Stimulated activated CD4-positive, alpha-beta T cell treated with anti-CD3 and anti-CD28 coated beads, Interleukin-15, amount 100 ng/mL, for 48 hours (primary cell): ENCODE results near the gene PRPF38B.
"Not testable (repeated sequence)": the region's sequence is repeated elsewhere in the genome, so short reads cannot be mapped to it uniquely, and the experiment has no call there.

Experiments
- DNase-seq, 2 donors: peaks; one replicate each; pipeline ENCODE4 v3.0.0-alpha.2; 2020; ENCODE audit warnings: low read depth in 2 of 2

Gene PRPF38B

DNA sequence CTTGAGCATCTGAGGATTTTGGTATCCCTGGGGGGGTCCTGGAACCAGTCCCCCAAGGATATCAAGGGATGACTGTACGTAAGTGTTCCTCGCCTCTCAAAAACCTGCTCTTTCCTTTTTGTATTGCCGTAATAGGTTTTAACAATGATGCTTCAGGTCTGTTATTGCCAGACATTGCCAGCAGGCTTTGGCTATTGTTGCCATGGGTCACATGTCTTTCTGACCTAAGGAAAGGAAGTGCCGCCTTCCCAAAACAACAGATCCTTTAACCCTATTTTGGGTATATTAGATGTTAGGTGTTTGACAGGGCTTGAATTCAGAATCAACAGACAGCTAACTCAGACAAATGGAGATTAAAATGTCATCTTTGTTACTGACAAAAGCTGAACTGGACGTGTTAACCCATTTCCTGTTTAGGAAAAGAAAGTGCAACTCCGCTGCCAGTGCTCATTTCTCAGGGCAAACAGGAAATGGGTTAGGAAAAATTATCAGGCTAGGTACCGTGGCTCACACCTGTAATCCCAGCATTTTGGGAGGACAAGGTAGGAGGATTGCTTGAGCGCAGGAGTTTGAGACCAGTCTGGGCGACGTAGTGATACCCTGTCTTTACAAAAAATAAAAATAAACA, 12.4 kb upstream of the PRPF38B start:
- DNase-seq = no peak

DNA sequence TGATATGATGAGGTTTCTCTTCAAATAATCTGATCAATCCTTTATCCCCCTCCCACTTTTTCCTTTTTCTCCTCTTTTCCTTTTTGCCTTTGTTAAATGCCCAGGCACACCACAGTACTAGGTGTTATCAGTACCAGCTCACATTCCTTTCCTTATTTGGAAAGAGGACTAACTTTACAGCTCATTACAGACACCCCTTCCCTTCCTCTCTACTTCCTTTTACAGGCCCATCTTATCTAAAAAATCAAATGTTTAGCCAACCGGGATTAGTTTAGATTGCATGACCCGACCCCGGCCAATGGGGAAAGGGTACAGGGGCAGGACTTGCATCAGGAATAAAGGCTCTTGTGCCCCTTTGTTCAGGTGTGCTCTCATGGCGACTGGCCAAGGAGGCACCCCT, 10.4 kb upstream of the PRPF38B start:
- not testable (repeated sequence) for DNase-seq

- DNase-seq = no peak
Measured at GRCh38 chr1:108685529-108685928, 6.6 kb upstream of the PRPF38B start.

DNA sequence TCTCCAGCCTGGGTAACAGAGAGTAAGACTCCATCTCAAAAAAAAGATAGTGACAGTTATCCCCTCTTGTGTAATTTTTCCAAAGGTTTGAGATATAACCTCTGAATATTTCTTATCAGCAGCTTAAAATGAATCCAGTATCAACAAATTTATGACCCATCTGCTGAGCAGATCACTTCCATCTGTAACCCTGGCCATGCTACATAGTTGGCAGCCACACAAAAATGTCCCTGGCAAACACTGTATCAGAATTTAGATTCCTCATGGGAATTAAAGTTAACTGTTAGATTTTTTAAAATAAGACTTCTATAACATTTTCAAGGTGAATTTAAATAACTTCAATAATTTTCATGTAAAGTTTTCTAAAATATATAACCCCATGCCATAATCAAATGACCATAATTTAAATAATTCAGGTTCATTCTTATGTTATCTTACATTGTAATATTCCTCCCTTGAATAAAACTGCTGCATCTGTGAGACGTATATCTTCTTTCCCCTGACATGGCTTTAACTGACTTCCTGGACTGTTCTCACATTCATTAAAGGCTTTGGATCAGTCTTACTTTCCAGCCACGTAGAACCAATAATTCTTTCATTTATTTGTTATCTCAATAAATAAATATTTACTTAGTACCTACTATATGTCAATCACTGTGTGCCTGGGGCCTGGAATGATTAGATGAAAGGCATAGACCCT, 5.3 kb upstream of the PRPF38B start:
- no peak for DNase-seq

DNA sequence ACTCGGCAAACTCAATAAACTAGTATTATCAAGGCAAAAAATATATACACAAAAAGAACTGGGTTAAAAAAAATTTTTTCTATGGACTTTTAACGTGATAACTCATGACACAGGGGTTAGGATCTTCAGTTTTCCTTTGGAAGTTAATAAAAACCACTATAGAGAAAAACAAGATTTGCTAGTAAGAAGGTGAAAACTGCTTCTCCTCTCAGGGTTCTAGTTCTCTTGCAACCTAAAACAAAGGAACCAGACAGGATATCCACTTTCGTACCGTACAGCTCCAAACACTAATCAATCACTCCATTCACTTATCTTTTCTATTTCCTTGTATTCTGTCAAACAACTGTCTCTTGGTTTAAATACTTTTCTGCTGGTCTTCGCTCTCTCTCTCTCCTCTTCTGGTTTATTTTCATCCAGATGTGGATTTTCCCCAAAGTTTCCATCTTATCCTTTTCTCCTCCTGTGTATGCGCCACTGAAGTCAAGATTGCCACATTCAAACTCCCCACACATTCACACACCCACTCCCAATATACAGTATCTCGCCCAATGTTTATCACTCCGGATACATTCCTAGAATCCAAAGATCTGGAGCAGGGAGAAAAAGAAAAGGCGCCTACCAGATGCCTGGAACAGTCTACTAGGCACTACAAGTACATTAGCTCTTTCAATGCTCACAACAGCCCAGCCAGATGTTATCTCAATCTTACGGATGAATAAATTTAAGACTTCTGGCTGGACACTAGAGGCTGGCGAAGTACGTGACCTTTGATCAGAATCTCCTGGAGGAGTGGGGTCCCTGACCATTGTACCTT, 775 bp upstream of the PRPF38B start:
- no peak for DNase-seq

- peak; percentile 25 to 47 for DNase-seq
Measured at GRCh38 chr1:108692724-108693655, 880 bp downstream of the PRPF38B start.

GRCh38 chr1:108695535-108695934, 3.4 kb downstream of the PRPF38B start:
- DNase-seq = no peak

- DNase-seq = no peak
Measured at GRCh38 chr1:108699375-108700332, 7.5 kb downstream of the PRPF38B start.

- DNase-seq = no peak
Measured at GRCh38 chr1:108701176-108701849, 9.2 kb downstream of the PRPF38B start.

DNA sequence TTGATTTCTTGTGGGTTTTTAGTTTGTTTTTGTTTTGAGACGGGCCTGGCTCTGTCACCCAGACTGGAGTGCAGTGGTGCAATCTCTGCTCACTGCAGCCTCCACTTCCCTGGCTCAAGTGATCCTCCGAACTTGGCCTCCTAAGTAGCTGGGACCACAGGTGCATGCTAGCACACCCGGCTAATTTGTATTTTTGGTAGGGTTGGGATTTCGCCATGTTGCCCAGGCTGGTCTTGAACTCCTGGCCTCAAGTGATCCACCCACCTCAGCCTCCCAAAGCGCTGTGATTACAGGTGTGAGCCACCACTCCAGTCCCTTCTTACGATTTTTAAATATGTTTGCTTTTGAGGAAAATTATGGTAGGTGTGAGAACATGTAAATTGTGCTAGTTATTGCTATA, 10.0 kb downstream of the PRPF38B start:
- DNase-seq = not testable (repeated sequence)

- no peak for DNase-seq
Measured at GRCh38 chr1:108703939-108704338, 11.8 kb downstream of the PRPF38B start.

GRCh38 chr1:108704496-108704895, 12.4 kb downstream of the PRPF38B start:
- DNase-seq = no peak

- no peak for DNase-seq
Measured at GRCh38 chr1:108706643-108707042, 14.5 kb downstream of the PRPF38B start.

DNA sequence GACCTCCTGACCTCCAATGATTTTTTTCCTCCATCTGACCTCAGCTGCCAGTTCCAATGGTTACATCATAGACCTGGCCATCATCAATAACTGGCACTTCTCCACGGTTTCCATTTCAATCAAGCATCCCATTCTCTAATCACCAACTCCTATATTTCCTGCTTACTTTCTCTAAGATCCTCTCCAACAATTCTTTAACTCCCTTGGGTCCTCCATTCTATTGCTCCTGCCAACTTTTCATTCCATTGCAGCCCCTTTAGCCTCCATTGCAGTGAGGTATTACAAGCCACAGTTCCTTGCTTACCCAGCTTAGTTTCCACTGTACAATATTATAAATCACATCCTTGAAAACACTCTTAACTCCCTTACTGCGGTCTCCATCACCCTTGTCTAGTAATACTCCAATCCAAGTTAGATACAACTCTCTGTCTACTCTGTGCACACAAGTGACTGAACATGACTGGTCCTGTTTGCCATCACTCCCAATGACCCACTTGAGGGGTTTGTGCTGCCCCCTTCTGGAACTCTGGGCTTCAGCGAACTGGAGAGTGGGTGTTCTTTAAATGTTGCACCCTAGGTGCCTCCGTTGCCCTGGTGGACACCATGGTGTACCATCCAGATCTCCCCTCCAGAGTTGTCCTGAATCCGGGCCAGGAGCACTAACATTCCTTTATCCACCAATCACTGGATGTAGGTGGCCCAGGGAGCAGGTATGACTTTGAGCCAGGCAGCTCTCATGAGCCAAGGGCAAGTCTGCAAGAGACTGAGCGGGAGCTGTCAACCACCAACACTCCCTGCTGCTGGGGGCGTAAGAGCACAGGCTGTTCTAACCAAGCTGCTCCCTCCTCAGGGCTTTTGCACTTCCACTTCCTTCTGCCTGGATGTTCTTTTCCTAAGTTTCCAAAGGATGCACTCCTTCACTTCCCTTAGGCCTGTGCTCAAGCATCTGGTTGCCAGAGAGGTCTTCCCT, 16.9 kb downstream of the PRPF38B start:
- DNase-seq = peak in 1 of 2 donors; percentile 50

DNA sequence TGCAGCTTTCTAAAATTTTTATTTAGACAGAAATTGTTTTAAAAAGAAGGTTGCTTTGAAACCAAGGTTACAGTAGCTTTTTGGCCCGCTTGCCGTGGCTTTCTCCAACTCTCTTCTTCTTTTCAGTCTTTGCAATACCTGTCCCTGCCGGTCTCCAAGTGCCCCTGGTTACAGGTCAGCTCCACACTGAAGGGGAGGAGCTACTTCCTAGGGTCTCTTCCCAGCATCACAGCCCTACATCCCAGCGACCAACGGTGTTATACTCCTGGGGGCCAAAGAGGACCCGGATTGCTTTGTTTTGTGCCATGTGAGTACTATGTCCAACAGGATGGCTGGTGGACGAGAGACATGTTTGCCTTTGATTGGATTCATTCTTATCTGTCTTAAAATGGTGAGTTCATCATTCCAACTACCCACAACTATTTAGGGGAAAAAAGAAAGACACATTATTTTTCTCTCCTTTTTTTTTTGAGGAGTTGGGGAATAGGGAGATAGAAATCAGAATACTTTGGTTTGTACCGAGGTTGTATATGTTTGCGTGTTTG, 20.6 kb downstream of the PRPF38B start, which contains the start of gene FNDC7:
FNDC7 (plus strand) TSS at position 303 of the 545 bp plus-strand sequence; CDS start at position 329, 26 bp downstream.
- DNase-seq = no peak

DNA sequence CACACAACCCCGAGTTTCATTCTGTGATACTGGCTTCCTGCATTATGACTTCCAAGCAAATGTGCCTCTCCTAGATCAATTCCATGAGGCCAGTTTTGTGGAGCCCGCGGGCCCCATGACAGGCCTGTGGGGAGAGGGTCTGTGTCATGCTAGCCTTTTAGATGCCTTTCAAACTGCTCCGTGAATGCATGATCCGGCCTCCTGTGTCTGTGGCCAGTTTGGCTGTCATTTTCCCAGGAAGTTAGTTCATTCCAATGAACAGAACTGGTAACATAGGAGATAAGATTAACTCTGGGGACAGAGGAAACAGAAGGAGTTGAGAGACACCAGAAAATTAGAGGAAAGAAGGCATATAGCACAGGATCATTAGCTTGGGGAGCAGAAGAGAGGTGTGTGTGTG, 23.8 kb downstream of the PRPF38B start:
- no peak for DNase-seq

- no peak for DNase-seq
Measured at GRCh38 chr1:108716437-108717230, 24.5 kb downstream of the PRPF38B start.
